ENCODE measurements around the gene RGL2.
A peak's percentile ranks its signal among the peaks of the same experiment; 100 is the strongest.

The RGL2 gene

GRCh38 chr6:33316603-33317418, 18.1 kb upstream of the RGL2 start:
- FAIRE-seq, result no peak

- FAIRE-seq, result no peak
Observed at GRCh38 chr6:33315793-33316602, 17.3 kb upstream of the RGL2 start.

GRCh38 chr6:33314943-33315792, 16.4 kb upstream of the RGL2 start:
- FAIRE-seq, result no peak

GRCh38 chr6:33314515-33314942, 15.8 kb upstream of the RGL2 start:
- FAIRE-seq, result peak; percentile 30

- no peak for FAIRE-seq
Observed at GRCh38 chr6:33313709-33314514, 15.2 kb upstream of the RGL2 start, which contains the start of gene TAPBP. Gene TAPBP (minus strand): TSS chr6:33314078. CDS start chr6:33314041, 37 bp downstream.

- no peak for FAIRE-seq
Observed at GRCh38 chr6:33313105-33313708, 14.5 kb upstream of the RGL2 start.

GRCh38 chr6:33312361-33313104, 13.8 kb upstream of the RGL2 start:
- FAIRE-seq, result peak; percentile 76

GRCh38 chr6:33306356-33306755, 7.6 kb upstream of the RGL2 start:
- no peak for FAIRE-seq

- FAIRE-seq, result no peak
Observed at GRCh38 chr6:33305052-33305451, 6.3 kb upstream of the RGL2 start.

- FAIRE-seq, result no peak
Observed at GRCh38 chr6:33304216-33304615, 5.5 kb upstream of the RGL2 start.

GRCh38 chr6:33301877-33302276, 3.1 kb upstream of the RGL2 start:
- no peak for FAIRE-seq

- peak; percentile 90 for FAIRE-seq
Observed at GRCh38 chr6:33299237-33299944, 649 bp upstream of the RGL2 start.

- FAIRE-seq, result no peak
Observed at GRCh38 chr6:33297956-33298772, 578 bp downstream of the RGL2 start.

- no peak for FAIRE-seq
Observed at GRCh38 chr6:33297406-33297955, 1.3 kb downstream of the RGL2 start.

GRCh38 chr6:33296797-33297405, 1.8 kb downstream of the RGL2 start:
- no peak for FAIRE-seq

- FAIRE-seq, result no peak
Observed at GRCh38 chr6:33295621-33296369, 2.9 kb downstream of the RGL2 start.

GRCh38 chr6:33294086-33294823, 4.5 kb downstream of the RGL2 start:
- FAIRE-seq, result no peak

Data from G401.6 (cell line).